NOMO-1 treated with dmso at 0.1 percent for 144 hours (cell line): Measurements from ENCODE around the gene MS4A13.
"Not testable (repeated sequence)": the region's sequence is repeated elsewhere in the genome, so short reads cannot be mapped to it uniquely, and the experiment has no call there.

Source experiments
- DNase-seq: peaks from one replicate; lab custom pipeline; 2025; ENCODE audit not compliant: unreplicated experiment; lab: John Stamatoyannopoulos, UW

MS4A13 gene

GRCh38 chr11:60515144-60515855 is at the start of gene MS4A13:
Gene MS4A13, plus strand, starts transcription at chr11:60515392. Its CDS starts 2,692 bp downstream, at chr11:60518084.
- DNase-seq: no peak

DNA sequence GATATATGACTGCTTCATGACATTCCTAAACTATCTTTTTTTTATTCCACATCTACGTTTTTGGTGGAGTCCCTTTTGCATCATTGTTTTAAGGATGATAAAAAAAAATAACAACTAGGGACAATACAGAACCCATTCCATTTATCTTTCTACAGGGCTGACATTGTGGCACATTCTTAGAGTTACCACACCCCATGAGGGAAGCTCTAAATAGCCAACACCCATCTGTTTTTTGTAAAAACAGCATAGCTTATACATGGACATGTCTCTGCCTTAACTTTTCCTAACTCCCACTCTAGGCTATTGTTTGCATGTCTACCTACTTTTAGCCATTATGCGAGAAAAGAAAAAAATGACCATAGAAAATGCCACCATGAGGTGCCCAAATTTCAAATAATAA is 46.4 kb upstream of the MS4A13 start:
- DNase-seq: no peak

DNA sequence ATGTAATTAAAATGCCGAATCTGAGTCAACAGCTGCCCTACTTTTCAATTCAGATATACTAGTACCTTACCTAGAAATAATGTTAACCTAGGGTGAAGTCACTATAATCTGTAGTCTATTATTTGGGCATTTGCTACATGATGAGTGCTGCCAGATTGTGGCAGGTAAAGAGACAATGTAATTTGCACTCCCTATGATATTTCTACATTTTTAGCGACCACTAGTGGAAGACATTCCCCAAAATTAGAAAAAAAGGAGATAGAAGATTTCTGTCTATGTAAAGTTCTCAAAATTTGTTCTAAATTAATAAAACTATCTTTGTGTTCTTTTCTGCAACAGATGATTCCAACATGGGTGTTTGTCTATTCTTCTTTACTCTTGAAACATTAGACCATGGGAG is 45.5 kb upstream of the MS4A13 start:
- no peak for DNase-seq

GRCh38 chr11:60477035-60477445 is 38.2 kb upstream of the MS4A13 start:
- peak; percentile 71 for DNase-seq

DNA sequence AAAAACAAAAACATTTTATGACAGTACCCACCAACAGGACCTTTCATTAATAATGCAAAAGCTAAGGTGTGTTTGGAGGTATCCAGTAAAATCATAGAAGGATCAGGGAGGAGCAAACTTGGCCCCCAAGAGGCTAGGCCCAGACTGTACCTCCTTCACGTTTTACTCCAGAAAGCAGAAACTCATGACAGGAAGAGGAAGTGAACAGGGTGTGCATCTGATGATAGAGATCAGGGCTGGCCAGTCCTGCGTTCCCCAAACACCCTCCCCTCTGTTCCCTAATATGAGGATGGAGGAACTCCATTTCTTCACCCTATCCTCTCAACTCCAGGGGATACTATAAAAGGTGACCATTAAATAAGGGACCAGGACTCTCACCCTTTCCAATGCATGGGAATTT is 32.8 kb upstream of the MS4A13 start:
- peak; percentile 31 for DNase-seq

- DNase-seq: peak; percentile 81
These were observed 29.2 kb upstream of the MS4A13 start for GRCh38 chr11:60485987-60486386.

- no peak for DNase-seq
These were observed 22.6 kb upstream of the MS4A13 start, which contains the start of gene MS4A12 for GRCh38 chr11:60492488-60493009. Gene MS4A12, plus strand, starts transcription at chr11:60492778. Its CDS starts 4,541 bp downstream, at chr11:60497319.

- DNase-seq: no peak
These were observed 21.7 kb upstream of the MS4A13 start for GRCh38 chr11:60493454-60493853.

DNA sequence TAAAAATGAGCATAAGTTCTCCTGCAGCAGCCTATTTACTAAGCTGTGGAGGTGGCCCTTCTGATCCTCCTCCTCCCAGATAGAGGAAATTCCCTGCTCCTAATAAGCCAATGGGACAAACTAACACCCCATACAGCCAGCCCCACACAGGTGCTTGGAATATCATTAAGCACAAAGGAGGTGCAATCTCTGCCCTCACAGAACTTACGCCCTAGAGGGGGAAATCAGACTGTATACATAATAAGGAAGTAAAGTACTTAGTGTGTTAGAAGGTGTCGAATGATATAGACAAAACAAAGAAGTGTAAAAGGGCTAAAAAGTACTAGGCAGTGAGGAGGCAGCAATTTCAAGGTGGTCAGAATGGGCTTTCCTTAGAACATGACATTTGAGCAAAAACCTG is 16.8 kb upstream of the MS4A13 start:
- no peak for DNase-seq

DNA sequence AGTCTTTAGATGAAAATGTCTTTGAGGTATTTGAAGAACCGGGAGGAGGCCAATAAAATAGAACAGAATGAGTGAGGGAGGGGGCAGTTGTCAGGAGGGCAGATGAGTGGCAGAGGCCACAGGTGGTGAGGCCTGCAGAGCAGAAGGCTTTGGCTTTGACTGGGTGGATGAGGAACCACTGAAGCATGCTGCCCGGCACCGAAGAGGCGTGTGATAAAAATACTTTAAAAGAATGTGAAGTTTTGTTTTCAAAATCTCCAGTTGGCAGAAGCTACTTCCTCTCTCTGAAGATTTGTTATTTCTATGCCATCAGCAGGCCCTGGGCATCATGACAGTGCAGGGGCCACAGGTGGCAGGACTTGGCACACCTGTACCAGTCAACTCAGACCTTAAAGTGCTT is 16.3 kb upstream of the MS4A13 start:
- DNase-seq: peak; percentile 28

DNA sequence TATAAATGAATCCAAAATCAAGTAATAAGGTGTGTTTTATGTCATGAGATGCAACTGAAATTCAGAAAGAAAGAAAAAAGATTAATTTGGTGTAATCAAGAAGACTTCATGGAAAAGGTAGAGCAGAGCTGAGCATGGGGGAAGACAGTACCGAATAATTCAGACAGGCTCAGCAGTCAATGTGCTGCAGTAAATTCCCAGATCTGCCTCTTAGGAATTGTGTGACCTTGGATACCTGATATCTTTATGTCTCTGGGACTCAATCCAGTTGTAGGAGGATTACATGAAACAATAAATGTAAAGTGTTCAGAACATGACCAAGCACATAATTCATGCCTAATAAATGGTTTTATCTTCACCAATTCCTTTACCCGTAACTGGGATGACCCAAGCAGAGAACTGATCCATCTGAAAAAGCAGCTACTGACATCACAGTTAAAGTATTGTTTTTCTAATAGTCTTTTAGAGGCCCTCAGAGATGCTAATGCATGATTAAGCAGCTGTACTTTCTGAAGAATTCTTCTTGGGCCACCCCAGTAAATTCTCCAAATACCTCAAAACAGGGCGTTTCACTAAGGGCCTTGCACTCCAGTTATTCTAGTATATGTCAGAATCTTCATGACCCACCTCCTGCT is 14.8 kb upstream of the MS4A13 start:
- no peak for DNase-seq

DNA sequence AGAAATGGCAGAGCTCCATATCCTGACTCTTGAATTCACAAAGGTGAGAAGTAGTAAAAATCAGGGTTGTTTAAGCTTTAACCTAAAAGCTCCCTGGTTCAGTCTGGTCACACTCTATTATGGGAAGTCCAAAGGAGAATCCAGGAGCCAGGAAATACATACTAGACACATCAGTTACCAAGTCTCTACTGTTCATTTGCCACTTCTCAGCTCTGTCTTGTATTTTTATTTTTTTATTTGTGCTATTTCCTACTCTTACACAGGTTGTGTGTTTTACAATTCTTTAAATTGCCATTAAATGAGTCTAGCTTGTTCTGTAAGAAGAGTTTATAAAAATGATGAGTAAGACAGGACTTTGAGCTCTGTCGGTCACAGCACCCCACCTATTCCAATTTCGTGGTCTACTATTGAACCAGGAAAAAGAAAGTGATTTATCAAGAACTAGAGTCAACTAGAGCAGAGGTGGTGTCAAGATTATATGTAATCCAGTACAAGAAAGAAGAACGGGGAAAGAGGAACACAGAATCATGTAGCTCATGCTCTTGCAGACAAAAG is 12.9 kb upstream of the MS4A13 start:
- no peak for DNase-seq

GRCh38 chr11:60504219-60504905 is 10.8 kb upstream of the MS4A13 start:
- DNase-seq: no peak

DNA sequence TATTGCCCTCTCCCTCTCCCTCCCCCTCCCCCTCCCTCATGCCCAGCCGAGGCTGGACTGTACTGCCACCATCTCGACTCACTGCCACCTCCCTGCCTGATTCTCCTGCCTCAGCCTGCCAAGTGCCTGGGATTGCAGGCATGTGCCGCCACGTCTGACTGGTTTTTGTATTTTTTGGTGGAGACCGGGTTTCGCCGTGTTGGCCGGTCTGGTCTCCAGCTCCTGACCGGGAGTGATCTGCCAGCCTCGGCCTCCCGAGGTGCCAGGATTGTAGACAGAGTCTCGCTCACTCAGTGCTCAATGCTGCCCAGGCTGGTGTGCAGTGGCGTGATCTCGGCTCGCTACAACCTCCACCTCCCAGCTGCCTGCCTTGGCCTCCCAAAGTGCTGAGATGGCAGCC is 5.6 kb upstream of the MS4A13 start:
- not testable (repeated sequence) for DNase-seq

DNA sequence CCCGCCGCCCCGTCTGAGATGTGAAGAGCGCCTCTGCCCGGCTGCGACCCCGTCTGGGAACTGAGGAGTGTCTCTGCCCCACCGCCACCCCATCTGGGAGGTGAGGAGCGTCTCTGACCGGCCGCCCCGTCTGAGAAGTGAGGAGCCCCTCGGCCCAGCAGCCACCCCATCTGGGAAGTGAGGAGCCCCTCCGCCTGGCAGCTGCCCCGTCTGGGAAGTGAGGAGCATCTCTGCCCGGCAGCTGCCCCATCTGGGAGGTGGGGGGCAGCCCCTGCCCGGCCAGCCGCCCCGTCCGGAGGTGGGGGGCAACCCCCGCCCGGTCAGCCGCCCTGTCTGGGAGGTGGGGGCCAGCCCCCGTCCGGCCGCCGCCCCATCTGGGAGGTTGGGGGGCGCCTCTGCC is 5.0 kb upstream of the MS4A13 start:
- not testable (repeated sequence) for DNase-seq

GRCh38 chr11:60511393-60511792 is 3.8 kb upstream of the MS4A13 start:
- no peak for DNase-seq

DNA sequence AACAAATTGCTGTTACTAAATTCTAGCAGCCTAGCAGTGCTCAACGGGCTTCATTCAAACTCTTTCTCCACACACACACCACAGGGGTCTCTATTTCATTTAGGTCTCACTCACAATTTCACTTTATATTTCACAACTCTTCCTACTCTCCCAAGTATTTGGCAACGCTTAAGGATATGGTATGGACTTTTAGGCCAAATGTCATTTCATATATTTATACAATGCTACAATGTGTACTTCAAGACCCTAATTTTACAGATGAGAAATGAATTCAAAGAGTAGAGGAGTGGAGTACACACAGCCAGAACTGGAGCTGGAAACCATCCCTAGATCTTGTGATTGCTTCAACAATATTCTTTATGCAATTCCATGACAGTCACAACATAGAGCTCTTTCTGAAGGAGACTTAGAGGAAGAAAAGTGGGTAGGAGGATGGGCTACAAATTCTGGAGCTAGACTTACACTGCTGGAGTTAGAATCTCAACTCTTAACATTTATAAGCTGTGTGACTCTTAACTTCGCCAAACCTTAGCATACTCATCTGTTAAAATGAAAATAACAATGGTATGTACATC is 2.5 kb upstream of the MS4A13 start:
- DNase-seq: no peak

GRCh38 chr11:60513496-60514460 is 1.4 kb upstream of the MS4A13 start:
- DNase-seq: no peak

DNA sequence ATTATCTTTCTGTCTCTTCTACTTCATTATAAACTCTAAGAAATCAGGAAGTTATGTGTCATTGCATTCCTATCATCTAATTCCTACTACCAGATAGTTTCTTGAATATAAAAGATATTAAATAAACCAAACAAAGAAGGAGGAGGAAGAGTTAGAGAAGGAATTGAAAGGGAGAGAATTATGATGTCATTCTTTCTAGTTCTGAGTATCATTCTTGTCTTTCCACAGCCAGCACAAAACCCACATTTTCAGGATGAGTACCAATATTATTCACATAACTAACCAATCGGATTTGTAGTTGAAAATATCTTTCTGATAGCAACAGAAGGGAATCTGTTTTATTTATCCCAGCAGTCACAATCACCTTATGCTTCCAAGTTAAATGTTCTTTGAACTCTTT is 13.3 kb downstream of the MS4A13 start:
- no peak for DNase-seq

- peak; percentile 78 for DNase-seq
These were observed 13.7 kb downstream of the MS4A13 start for GRCh38 chr11:60528934-60529333.
